HEK293T (cell line): ENCODE measurements around the gene ZDHHC22.

ENCODE experiments used
- CTCF ChIA-PET: fragments of 350-600 bp; formaldehyde crosslinking; extraction: SDS; loops from one replicate; lab custom pipeline; 2021; ENCODE audit warnings: antibody characterized with exemption, inconsistent platforms; lab: Yijun Ruan, JAX
- POLR2A ChIA-PET: fragments of 350-600 bp; formaldehyde crosslinking; extraction: SDS; loops from one replicate; lab custom pipeline; 2020; ENCODE audit warnings: antibody characterized with exemption, inconsistent platforms; lab: Yijun Ruan, JAX
- DNase-seq: peaks from one replicate; pipeline ENCODE4 v3.0.0; 2012; ENCODE audit warnings: mixed read lengths; ENCODE audit errors: extremely low spot score
- ARNT ChIP-seq: fragments of 450-650 bp; IDR thresholded peaks from 2 replicates; pipeline ENCODE4 v1.6.1; 2017; ENCODE audit warnings: mild to moderate bottlenecking
- BHLHE40 ChIP-seq: fragments of 450-650 bp; IDR thresholded peaks from 2 replicates; pipeline ENCODE4 v1.6.1; 2016; ENCODE audit warnings: mild to moderate bottlenecking, moderate library complexity, borderline replicate concordance
- CTBP1 ChIP-seq: fragments of 450-650 bp; IDR thresholded peaks from 2 replicates; pipeline ENCODE4 v1.6.1; 2016; ENCODE audit warnings: borderline replicate concordance
- ELF4 ChIP-seq: fragments of 450-650 bp; IDR thresholded peaks from 2 replicates; pipeline ENCODE4 v1.6.1; 2017; ENCODE audit warnings: antibody characterized with exemption
- FOXA1 ChIP-seq: fragments of 450-650 bp; IDR thresholded peaks from 2 replicates; pipeline ENCODE4 v1.6.1; 2016; ENCODE audit warnings: mild to moderate bottlenecking
- FOXK2 ChIP-seq: fragments of 450-650 bp; IDR thresholded peaks from 2 replicates; pipeline ENCODE4 v1.6.1; 2016; ENCODE audit warnings: mild to moderate bottlenecking
- FOXM1 ChIP-seq: fragments of 450-650 bp; IDR thresholded peaks from 2 replicates; pipeline ENCODE4 v1.6.1; 2017; ENCODE audit warnings: mild to moderate bottlenecking, borderline replicate concordance
- HDGF ChIP-seq: fragments of 450-650 bp; IDR thresholded peaks from 2 replicates; pipeline ENCODE4 v1.6.1; 2017; ENCODE audit warnings: antibody characterized with exemption, borderline replicate concordance
- L3MBTL2 ChIP-seq: fragments of 450-650 bp; conservative IDR thresholded peaks from 2 replicates; pipeline ENCODE4 v1.6.1; 2016; ENCODE audit warnings: mild to moderate bottlenecking
- LEF1 ChIP-seq: fragments of 450-650 bp; IDR thresholded peaks from 2 replicates; pipeline ENCODE4 v1.6.1; 2017; ENCODE audit warnings: mild to moderate bottlenecking, borderline replicate concordance
- NFRKB ChIP-seq: fragments of 450-650 bp; IDR thresholded peaks from 2 replicates; pipeline ENCODE4 v1.6.1; 2016; ENCODE audit warnings: mild to moderate bottlenecking, moderate library complexity
- SP1 ChIP-seq: fragments of 450-650 bp; IDR thresholded peaks from 2 replicates; pipeline ENCODE4 v1.6.1; 2017
- SUZ12 ChIP-seq: fragments of 450-650 bp; IDR thresholded peaks from 2 replicates; pipeline ENCODE4 v1.6.1; 2016; ENCODE audit warnings: mild to moderate bottlenecking
- TARDBP ChIP-seq: fragments of 450-650 bp; IDR thresholded peaks from 2 replicates; pipeline ENCODE4 v1.6.1; 2016
- ZNF384 ChIP-seq: fragments of 450-650 bp; IDR thresholded peaks from 2 replicates; pipeline ENCODE4 v1.6.1; 2016
- TF ChIP-seq, protein P1 (sequence below): fragments of 450-650 bp; IDR thresholded peaks from 2 replicates; pipeline ENCODE4 v1.6.1; 2016

Gene ZDHHC22

DNA sequence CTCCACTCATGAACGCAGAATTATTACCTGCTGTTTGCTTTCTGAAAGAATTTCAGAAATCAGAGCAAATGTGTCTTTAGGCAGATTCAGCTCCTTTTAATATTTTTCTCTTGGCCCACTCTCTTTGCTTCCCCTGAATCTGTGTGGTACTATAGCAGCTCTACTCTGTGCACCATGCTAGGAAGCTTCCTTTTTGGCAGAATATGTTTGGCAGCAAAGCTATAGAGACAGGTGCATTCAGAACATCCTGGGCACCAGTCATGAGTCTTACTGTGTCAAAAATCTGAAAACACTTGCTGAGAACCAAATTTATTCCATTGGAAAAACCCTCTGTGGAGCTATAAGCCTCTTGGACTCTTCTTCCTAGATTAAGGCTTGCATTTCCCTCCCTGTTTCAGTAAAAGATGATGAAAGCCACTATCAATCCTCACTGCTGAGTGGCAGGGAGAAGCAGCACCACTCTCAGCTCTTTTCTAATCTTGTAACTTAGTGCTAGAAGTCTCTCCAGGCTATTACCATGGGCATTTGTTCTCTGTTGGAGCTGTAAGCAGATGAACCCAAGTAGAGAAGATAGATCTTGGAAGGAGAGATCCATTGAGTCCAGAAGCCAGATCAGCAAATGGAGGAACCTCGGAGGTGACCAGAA is 25.3 kb downstream of the ZDHHC22 start:
- TF ChIP-seq FOXA1 (no peak), LEF1 (no peak), ELF4 (no peak), FOXM1 (no peak), SUZ12 (no peak), SP1 (no peak)
- ChIA-PET CTCF (interaction anchor here (1.4 kb wide), 1 partner anchor 10 kb away, joined by 4 read pairs; no protein-coding TSS in a partner anchor), POLR2A (no interaction called here)
- DNase-seq: no peak

DNA sequence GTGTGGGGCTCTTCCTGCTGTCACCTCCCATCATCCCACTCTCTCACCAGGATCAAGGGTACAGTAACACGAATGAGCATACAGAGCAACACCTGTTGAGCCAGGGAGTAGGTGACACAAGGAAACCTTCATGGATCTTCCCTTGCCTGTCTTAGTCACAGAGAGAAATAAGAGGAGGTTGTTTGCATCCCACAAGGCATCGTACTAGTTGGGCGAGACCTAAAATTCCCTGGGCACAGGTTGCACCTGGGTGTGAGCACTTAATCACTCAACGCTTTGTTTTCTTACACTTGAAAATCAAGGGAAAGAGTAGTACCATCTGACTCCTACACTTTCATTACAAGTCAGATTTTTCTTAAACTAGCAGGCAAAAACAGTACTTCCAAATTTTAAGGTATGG is 27.0 kb downstream of the ZDHHC22 start:
- TF ChIP-seq, protein P1, sequence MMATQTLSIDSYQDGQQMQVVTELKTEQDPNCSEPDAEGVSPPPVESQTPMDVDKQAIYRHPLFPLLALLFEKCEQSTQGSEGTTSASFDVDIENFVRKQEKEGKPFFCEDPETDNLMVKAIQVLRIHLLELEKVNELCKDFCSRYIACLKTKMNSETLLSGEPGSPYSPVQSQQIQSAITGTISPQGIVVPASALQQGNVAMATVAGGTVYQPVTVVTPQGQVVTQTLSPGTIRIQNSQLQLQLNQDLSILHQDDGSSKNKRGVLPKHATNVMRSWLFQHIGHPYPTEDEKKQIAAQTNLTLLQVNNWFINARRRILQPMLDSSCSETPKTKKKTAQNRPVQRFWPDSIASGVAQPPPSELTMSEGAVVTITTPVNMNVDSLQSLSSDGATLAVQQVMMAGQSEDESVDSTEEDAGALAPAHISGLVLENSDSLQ: no peak
- TF ChIP-seq SP1: no peak
- TF ChIP-seq FOXK2: no peak
- TF ChIP-seq SUZ12: no peak
- TF ChIP-seq LEF1: no peak
- TF ChIP-seq FOXA1: no peak
- no peak for TF ChIP-seq ELF4
- no peak for TF ChIP-seq NFRKB
- no peak for TF ChIP-seq ZNF384
- DNase-seq: no peak
- POLR2A ChIA-PET: no interaction called here
- CTCF ChIA-PET: interaction anchor here (1.0 kb wide), 1 partner anchor 11 kb away, joined by 4 read pairs; no protein-coding TSS in a partner anchor

DNA sequence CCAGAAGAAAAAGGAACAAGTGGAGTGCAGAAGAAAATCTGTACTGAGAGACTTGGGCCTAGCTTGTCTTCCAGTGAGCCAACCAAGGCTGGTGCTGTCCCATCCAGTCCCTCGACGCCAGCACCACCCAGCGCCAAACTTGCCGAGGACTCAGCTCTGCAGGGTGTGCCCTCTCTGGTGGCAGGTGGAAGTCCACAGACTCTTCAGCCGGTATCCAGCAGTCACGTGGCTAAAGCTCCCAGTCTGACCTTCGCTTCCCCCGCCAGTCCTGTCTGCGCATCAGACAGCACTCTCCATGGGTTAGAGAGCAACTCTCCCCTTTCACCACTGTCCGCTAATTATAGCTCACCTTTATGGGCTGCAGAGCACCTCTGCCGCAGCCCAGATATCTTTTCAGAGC is 27.9 kb downstream of the ZDHHC22 start:
- DNase-seq: no peak
- no peak for TF ChIP-seq FOXM1
- no peak for TF ChIP-seq ELF4
- TF ChIP-seq, protein P1: no peak
- TF ChIP-seq ARNT: no peak
- no peak for TF ChIP-seq HDGF
- TF ChIP-seq LEF1: no peak
- no peak for TF ChIP-seq SUZ12
- no peak for TF ChIP-seq ZNF384
- TF ChIP-seq SP1: no peak
- no peak for TF ChIP-seq FOXA1
- TF ChIP-seq BHLHE40: no peak
- no peak for TF ChIP-seq FOXK2
- no peak for TF ChIP-seq NFRKB
- no peak for TF ChIP-seq CTBP1
- TF ChIP-seq TARDBP: no peak
- TF ChIP-seq L3MBTL2: no peak
- ChIA-PET CTCF (interaction anchor here (1.0 to 1.4 kb wide), 2 partner anchors 10 kb away, joined by 4 to 6 read pairs; no protein-coding TSS in a partner anchor), POLR2A (no interaction called here)

DNA sequence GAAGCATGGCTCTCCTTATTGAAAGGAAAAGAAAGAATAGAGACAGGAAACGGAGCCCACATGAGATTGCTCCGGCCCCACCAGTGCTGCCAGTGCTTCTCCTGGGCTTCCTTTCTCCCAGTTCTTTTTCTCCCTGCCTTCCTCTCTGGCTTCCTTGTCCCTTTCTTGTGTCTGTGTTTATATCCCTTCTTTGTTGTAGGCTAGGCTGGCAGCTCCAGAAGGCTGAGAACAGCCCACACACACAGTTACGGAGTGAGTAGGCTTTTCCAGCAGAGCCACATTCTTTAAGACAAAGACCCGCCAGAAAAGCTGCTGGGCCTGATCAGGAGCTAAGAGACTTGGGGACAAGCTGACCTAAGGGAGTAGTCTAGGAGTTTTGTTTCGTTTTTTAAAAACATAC is 30.6 kb downstream of the ZDHHC22 start:
- DNase-seq: no peak
- ChIA-PET CTCF (no interaction called here), POLR2A (no interaction called here)
- no peak for TF ChIP-seq NFRKB
- TF ChIP-seq CTBP1: no peak
- no peak for TF ChIP-seq TARDBP
- TF ChIP-seq FOXM1: no peak
- TF ChIP-seq LEF1: no peak
- TF ChIP-seq SP1: no peak
- TF ChIP-seq, protein P1: no peak
- TF ChIP-seq BHLHE40: no peak
- TF ChIP-seq HDGF: no peak
- TF ChIP-seq ELF4: no peak

DNA sequence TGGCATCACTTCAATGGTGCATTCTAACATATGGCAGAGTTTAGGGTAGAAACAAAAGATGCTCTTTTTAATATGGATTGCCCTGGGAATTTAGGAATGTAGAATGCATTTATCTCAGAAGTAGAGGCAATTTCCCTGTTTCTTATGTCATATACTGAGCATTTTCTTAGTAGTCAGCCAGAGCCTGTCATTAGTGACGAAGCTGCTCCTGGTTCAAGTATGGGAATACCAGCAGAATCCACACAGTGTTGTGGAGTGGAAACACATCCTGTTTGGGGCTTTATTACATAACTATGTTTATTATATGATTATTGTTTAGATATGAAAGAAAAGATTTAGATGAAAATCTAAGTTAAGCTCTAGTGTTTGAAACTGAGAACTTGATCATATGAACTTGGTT is 31.3 kb downstream of the ZDHHC22 start:
- no peak for DNase-seq
- TF ChIP-seq SUZ12 (no peak), SP1 (no peak), L3MBTL2 (no peak), FOXM1 (no peak), FOXA1 (no peak), ZNF384 (no peak), LEF1 (no peak), FOXK2 (no peak), ARNT (no peak), NFRKB (no peak), CTBP1 (no peak)
- TF ChIP-seq, protein P1: no peak
- CTCF ChIA-PET: interaction anchor here (1.5 kb wide), 1 partner anchor 14 kb away, joined by 5 read pairs; no protein-coding TSS in a partner anchor
- POLR2A ChIA-PET: interaction anchor here (0.9 to 1.1 kb wide), 2 partner anchors 14 kb away, joined by 3 read pairs; no protein-coding TSS in a partner anchor
